Middle frontal gyrus (tissue), 1 donor: ENCODE measurements around the gene ZNF527.
"Not testable (repeated sequence)": the region's sequence is repeated elsewhere in the genome, so short reads cannot be mapped to it uniquely, and the experiment has no call there.

Experiments
- DNase-seq: peaks from one replicate; pipeline ENCODE4 v3.0.0-alpha.2; 2015; ENCODE audit warnings: low spot score; ENCODE audit errors: extremely low spot score

Gene ZNF527

DNA sequence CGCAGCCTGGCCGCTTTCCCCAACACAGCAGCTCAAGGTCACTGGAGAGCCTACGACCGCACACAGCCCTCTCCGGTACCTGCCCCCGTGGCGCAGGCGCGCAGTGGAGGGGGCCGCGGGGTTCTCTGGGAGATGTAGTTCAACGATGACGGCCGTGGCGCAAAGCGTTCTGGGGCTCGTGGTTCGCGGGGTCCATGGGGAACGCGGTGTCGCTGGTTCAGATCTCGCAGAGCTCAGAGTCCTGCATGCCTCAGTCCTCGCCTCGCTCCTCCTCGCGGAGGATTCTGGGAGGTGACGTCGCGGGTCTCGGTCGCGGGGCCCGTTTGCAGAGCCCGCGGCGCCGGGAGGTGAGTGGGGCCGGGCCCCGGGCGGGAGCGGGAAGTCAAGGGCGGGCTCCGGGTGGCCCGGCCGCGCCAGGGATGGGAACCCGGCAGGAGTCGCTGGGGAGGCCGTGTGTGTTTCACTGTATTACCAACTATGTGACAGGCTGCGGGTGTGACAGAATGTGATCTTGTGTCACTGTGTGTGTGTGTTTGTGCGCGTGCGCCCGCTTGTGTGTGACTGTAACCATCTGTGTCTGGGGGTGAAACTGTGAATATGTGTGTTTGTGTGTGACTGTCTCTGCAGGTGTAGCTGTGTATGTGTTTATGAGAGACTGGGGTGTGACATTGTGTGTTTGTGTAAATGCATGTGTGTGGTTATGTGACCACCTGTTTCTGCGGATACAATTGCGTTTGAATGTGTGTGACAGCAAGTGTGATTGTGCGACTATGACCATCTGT is at the start of gene ZNF527:
ZNF527 (plus strand) TSS at position 220 of the 782 bp plus-strand sequence. CDS start 3,100 bp downstream, outside the sequence.
- DNase-seq = peak; percentile 98

DNA sequence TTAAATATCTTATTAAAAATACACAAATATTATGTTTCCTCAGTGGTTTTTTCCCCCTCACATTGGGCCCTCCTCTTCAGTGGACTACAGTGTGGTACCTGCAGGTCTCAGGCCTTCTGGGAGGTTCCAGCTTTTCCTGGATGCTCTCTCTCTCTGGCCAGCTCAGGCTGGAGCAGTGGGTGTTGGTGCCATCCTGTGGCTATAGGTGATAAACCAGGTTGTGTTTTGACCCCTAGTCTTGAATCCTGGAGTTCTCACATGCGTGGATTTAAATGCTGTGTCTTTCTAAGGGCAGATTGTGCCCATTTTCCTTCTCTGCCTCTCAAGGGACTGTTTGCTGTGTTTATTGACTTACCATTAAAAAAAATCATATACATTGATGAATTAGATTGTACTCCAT is 41.2 kb upstream of the ZNF527 start:
- no peak for DNase-seq

DNA sequence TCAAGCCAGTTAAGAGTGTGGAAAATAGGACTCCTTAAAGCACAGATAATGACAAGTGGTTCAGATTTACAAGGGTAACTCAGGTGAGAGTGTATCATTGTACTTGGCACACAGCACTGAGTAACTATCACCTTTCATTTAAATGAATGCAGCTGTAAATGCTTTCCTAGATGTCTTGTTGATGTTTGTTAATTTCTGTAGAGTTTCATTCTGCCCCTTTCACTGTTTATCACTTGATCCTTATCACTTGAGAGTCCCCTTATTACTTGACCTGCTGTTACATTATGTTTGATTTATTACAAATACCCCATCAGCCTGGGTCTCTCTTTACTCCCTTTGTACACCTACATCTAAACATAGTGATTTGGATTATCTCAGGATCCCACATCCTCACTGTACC is 38.1 kb upstream of the ZNF527 start:
- no peak for DNase-seq

DNA sequence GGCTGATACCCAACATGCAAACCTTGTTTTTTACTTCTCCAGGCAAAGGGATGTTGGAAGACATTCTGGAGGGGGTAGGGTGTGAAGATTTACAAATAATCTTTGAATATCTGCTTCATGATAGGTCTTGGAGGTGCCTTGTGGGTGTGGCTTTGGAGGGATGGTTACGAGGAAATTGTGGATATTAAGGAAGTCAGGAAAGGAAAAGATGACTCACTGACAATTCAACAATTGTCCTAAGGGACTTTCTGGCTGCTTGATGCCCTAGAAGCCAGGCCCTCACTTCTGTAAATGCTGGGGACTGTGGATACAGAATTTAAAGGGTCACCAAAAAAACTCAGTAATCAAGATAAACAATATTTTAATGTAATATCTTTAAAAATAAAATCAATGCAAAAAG is 37.4 kb upstream of the ZNF527 start:
- no peak for DNase-seq

DNA sequence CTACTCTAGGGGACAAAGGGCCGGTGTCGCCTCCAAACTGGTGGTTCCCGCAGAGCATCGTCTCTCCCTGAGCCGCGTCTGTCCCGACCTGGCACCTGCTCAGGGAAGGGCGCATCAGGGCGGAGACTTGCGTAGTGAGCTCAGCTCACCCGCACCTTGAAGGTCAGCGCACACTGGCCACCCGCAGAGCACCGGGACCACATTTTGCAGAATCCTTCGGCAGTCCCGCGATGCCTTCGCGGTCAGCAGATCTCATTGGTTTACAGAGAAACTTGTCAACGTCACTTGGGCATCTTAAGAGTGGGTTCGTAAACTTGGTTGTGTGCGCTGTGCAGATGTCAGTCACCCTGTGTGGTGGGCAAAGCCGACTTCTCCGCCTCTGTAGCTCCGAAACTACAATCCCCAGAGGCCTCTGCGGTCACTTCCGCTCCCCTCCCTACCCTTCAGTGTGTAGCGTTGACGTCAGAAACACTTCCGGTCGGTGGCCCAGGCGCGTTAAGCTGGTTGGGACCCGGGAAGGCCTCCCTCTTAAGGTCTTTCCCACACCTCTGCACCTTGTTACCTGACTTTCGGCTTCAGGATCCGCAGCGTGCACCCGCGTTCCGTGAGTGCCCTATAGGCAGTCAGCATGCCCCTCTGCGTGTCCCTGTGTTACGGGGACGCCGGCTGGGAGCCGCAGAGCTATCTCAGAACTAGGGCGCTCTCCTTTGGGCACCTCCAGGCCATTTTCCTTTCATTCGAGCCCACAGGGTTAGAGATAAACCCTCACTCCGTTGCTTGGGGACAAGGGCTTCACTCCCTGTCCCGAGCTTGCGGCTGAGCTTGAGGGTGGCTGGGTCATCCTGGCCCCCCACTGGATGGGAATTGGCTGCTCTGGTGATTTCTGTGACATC is 36.5 kb upstream of the ZNF527 start:
- peak; percentile 85 for DNase-seq

DNA sequence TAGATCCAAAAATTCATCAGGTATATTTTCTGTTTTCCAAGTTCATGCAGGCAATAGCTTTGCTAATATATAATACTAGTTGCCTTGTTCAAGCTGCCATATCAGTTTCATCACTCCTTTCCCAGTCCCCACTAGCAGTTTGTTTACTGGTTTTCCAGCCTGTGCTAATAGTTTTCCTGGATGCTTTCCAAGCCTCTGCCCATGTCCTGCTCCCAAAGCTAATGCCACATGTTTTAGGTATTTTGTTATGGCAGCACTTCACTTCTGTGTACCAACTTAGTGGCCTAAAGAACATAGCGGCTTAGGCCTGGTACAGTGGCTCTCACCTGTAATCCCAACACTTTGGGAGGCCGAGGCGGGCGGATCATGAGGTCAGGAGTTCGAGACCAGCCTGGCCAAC is 28.1 kb upstream of the ZNF527 start:
- DNase-seq = no peak

DNA sequence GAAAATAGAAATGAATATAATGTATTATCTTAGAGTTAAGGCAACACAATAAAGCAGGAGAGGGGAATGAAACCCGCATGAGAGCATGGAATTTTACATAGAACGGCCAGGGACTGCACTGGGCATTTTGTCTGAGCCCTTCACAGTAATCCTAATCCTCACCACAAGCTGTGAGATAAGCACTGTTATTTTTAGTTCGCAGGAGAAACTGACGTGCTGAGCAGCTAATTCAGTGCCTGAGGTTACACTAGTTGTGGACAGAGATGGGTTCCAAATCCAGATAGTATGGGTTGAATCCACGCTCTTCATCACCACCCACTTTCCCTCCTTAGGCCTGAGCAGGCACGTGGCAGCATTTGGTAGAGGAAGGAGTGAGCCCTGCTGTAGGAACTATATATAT is 24.8 kb upstream of the ZNF527 start:
- no peak for DNase-seq

DNA sequence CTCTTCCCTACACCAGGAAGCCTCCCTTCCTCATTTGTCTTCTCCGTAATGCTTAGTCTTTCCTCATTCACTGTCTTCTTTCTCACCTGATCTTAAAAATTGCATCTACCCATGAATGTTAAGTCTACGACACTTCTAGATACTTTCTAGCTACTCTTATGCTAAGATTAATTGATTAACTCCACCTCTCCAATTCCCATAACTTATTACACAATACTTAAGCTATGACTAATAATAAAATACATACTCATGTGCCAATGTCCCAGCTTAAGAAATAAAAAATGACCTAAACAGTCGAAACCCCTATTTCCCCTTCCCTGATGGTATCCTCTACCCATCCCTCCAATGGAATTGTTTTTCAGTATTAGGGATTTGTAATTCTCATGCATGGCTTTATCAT is 22.8 kb upstream of the ZNF527 start:
- DNase-seq = no peak

DNA sequence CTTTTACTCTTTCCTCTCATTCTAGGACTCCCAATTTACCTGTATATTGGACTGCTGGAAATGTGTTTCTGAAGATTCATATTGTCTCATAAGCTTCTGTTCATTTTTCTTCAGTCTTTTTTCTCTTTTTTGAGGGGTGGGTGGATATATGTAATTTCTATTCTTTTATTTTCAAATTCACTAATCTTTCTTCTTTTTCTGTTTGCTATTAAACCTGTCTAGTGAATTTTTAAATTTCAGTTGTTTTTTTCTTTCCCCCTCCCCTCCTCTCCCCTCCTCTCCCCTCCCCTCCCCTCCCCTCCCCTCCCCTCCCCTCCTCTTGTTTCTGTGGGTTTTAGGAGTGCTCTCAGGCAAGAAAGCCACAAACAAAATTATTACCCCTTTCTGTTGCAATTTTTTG is 16.9 kb upstream of the ZNF527 start:
- DNase-seq = no peak

DNA sequence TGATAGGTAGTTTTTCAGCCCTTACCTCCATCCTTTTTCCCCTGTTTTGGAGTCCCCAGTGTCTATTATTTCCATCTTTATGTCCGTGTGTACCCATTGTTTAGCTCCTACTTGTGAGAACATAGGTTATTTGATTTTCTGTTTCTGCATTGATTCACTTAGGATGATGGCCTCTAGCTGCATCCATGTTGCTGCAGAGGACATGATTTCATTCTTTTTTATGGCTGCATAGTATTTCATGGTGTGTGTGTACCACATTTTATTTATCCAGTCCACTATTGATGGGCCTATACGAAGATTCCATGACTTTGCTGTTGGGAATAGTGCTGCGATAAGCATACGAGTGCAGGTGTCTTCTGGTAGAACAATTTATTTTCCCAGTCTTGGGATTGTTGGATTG is 15.0 kb upstream of the ZNF527 start:
- DNase-seq = no peak

DNA sequence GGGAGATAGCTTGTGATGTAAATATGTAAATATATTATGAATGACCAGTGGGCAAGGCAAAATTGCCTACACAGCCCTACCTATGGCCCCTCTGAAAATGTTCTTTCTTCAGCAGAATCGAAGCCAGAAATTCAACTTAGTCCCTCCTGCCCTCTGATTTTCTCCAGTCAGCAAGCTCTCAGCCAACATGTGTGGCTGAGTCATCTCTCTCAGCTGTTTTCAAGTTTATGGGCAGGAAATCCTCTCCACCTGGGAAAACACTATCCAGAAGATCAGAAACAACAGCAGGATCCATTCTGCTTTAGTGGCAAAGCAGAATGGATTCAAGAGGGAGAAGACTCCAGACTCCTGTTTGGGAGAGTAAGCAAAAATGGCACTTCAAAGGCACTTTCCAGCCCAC is 8.9 kb upstream of the ZNF527 start:
- no peak for DNase-seq

DNA sequence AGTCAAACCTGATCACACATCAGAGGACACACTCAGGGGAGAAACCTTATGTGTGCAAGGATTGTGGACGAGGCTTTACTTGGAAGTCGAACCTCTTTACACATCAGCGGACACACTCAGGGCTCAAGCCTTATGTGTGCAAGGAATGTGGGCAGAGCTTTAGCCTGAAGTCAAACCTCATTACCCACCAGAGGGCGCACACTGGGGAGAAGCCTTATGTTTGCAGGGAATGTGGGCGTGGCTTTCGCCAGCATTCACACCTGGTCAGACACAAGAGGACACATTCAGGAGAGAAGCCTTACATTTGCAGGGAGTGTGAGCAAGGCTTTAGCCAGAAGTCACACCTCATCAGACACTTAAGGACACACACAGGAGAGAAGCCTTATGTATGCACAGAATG is 8.2 kb upstream of the ZNF527 start:
- no peak for DNase-seq

DNA sequence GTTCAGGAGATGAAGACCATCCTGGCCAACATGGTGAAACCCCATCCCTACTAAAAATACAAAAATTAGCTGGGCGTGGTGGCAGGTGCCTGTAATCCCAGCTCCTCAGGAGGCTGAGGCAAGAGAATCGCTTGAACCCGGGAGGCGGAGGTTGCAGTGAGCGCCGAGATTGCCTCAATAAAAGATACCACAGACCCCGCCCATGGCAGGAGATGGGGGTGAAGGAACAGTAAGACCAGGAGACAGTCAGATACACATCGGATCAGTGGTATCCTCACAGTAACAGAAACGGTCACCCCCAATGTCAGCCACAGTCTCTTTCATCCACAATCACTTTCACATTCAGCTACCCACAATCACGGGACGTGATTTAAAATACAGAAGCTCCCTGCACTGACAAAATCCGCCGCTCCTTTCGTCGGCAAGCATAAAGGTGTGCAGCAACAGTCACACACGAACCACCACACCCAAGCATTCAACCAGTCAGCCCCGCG is 466 bp upstream of the ZNF527 start:
- not testable (repeated sequence) for DNase-seq

DNA sequence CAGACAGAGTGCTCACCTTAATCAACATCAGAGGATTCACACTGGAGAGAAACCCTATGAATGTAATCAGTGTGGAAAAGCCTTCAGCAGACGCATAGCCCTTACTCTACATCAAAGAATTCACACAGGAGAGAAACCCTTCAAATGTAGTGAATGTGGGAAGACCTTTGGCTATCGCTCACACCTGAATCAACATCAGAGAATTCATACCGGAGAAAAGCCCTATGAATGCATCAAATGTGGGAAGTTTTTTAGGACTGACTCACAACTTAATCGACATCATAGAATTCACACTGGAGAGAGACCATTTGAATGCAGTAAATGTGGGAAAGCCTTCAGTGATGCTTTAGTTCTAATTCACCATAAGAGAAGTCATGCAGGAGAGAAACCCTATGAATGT is 18.3 kb downstream of the ZNF527 start:
- DNase-seq = no peak

DNA sequence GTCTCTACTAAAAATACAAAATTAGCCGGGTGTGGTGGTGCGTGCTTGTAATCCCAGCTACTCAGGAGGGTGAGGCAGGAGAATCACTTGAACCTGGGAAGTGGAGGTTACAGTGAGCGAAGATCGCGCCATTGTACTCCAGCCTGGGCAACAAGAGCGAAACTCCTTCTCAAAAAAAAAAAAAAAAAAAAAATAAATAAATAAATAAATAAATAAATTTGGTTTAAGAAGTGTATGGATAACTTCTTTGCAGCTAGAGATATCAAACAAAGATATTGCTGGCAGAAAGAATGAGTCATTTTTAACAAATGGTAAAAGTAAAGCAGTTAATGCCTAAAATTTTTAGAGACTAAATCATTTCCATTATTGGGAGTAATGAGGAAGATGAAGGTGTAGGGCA is 20.5 kb downstream of the ZNF527 start:
- DNase-seq = not testable (repeated sequence)

DNA sequence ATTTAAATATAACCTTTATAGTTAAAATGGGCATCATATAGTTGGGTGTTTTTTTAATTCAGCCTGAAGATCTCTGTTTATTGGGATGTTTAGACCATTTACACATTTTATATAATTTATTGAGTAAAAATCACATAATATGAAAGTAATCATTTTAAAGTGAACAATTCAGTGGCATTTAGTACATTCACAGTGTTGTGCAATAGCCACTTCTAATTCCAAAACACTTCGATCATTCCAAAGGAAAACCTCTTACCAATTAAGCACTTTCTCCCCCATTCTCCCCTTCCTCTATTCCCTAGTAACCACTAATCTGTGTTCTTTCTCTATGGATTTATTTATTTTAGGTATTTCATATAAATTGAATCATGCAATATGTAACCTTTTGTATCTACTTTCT is 30.2 kb downstream of the ZNF527 start:
- no peak for DNase-seq

DNA sequence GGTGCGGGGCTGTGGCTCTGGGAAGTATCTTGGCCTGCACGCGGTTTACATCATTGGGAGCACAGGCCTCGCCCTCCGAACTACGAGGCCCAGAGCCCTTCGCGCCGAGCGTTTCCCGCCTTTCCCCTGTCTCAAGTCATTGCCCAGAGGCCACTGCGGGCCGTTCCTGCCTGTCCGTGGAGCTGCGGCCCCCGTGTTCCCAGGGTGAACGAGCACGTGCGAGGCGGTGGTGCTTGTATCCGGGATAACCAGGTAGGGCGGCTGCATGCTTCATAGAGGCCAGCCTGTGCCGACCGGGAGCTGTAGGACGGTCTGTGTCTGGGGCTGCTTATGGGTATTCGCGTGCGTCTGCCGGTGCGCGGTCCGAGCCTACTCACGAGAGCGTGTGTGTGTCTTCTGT is 32.5 kb downstream of the ZNF527 start:
- no peak for DNase-seq

DNA sequence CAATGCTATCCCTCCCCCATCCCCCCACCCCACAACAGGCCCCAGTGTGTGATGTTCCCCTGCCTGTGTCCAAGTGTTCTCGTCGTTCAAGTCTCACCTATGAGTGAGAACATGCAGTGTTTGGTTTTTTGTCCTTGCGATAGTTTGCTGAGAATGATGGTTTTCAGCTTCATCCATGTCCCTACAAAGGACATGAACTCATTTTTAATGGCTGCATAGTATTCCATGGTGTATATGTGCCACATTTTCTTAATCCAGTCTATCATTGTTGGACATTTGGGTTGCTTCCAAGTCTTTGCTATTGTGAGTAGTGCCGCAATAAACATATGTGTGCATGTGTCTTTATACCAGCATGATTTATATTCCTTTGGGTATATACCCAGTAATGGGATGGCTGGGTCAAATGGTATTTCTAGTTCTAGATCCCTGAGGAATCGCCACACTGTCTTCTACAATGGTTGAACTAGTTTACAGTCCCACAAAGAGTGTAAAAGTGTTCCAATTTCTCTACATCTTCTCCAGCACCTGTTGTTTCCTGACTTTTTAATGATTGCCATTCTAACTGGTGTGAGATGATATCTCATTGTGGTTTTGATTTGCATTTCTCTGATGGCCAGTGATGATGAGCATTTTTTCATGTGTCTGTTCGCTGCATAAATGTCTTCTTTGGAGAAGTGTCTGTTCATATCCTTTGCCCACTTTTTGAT is 35.4 kb downstream of the ZNF527 start:
- DNase-seq = not testable (repeated sequence)

DNA sequence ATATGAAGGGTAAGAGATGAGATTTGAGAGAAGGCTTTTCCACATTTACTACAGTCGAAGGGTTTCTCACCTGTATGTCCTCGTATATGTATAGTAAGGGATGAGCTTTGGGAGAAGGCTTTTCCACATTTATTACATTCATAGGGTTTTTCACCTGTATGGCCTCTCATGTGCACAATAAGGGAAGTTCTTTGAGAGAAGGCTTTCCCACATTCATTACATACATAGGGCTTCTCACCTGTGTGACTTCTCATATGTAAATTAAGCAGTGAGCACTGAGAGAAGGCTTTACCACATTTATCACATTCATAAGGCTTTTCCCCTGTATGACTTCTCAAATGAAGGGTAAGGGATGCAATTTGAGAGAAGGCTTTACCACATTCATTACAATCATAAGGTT is 41.8 kb downstream of the ZNF527 start:
- no peak for DNase-seq

DNA sequence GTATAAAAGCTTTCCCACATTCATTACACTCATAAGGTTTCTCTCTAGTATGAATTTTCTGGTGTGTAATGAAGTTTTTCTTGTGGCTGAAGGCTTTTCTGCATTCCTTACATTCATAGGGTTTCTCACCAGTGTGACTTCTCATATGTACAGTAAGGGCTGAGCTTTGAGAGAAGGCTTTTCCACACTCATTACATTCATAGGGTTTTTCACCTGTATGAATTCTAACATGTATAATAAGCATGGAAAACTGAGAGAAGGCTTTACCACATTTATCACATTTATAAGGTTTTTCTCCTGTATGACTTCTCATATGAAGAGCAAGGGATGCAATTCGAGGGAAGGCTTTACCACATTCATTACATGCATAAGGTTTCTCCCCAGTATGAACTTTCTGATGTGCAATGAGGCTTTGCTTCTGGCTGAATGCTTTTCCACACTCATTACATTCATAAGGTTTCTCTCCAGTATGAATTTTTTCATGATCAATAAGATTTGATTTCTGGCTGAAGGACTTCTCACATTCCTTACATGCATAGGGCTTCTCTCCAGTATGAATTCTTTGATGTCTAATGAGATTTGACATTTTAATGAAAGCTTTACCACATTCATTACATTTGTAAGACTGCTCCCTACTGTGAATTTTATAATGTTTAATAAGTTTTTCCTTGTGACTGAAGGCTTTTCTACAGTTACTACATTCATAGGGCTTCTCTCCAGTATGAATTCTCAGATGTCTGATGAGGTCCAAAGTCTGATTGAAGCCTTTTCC is 42.6 kb downstream of the ZNF527 start:
- no peak for DNase-seq
